Stomach smooth muscle (tissue), 2 donors: ENCODE results near the gene HUS1.

ENCODE experiments used
- H3K27ac ChIP-seq: one replicate; pipeline ENCODE4 v1.7.0; 2013; ENCODE audit warnings: mild to moderate bottlenecking, low read length, inconsistent platforms
- H3K27me3 ChIP-seq, 2 donors: one replicate each; pipeline ENCODE4 v1.7.0; 2013; ENCODE audit warnings: low read length in 2 of 2; ENCODE audit not compliant: insufficient read depth in 2 of 2, control insufficient read depth in 1 of 2
- H3K36me3 ChIP-seq, 2 donors: one replicate each; pipeline ENCODE4 v1.7.0; 2013; ENCODE audit warnings: low read length in 2 of 2; ENCODE audit not compliant: control insufficient read depth in 2 of 2, insufficient read depth in 2 of 2
- H3K4me1 ChIP-seq: one replicate; pipeline ENCODE4 v1.7.0; 2013; ENCODE audit warnings: low read length; ENCODE audit not compliant: control insufficient read depth, insufficient read depth
- H3K4me3 ChIP-seq, 2 donors: one replicate each; pipeline ENCODE4 v1.7.0; 2013; ENCODE audit warnings: low read length in 2 of 2
- H3K9ac ChIP-seq, 2 donors: one replicate each; pipeline ENCODE4 v1.7.0; 2013; ENCODE audit warnings: low read length in 2 of 2, mild to moderate bottlenecking in 1 of 2
- H3K9me3 ChIP-seq, 2 donors: one replicate each; pipeline ENCODE4 v1.7.0; 2013; ENCODE audit warnings: low read length in 2 of 2; ENCODE audit not compliant: control insufficient read depth in 2 of 2
- donor health status: healthy.
- donor health status: Pancreatic carcinoma.

Gene HUS1

DNA sequence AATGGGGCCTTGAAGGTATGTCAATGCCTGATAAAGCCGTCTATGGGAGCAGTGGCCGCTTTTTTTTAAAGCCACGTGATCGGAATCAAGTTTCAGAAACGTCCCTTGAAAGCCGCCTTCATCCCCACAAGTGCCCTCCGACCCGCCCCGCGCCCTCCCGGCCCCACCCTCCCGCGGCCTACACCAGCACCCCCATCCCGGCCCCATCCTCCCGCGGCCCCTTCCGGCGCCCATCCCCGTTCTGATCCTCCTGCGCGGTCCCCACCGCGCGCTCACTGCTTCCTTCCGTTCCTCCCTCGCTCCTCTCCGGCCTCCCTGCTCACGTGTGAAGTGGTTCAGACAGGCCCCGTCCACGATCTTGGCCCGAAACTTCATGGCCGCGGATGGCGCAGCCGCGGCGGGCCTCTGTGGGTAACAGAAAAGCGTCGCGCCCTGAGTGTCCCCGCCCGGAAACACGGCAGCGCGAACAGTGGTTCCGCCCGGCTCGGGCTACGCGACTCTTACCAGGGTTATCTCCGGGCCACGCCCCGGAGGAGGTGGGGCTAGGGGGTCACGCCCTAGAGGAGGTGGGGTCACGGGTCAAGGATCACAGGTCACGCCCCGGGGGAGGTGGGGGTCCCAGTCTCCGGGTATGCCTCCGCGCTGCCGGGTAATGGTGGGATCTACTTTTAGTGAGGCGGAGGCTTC lies at the start of gene HUS1:
Gene HUS1 (minus strand): TSS at position 471 of the 687 bp plus-strand sequence. CDS start 96 bp downstream, at position 375.
- no peaks in the 10 kb centered on the region for H3K27me3 ChIP-seq
- peak within 1 kb of the TSS; percentile 59 to 86 for H3K9ac ChIP-seq
- H3K27ac ChIP-seq: peak within 1 kb of the TSS; percentile 70
- peaks cover 10% of the 10 kb centered on the region for H3K4me1 ChIP-seq
- no peaks in the 10 kb centered on the region for H3K9me3 ChIP-seq
- H3K36me3 ChIP-seq: peaks cover 25 to 28% of the 10 kb centered on the region in 2 donors
- peak within 1 kb of the TSS; percentile 68 to 79 for H3K4me3 ChIP-seq

DNA sequence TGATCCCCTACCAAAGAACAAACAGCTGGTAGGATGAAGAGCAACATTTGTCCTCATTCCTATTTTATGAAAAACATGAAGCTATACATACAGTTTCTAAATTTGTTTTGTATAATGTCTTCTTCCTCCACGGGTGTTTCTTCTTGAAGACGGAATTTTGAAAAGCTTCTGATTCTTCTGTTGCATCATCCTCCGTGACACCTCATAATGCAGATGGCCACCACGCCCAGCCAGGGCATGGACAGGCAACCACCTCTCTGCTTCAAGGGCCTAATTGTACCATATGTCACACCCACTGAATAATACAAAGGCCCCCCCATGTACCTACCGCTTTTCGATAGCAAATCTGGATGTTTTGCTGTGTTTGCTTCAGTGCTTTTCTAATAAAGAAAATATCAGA lies 49.5 kb upstream of the HUS1 start, which contains the start of gene SUN3:
Gene SUN3 (minus strand): TSS at position 170 of the 400 bp plus-strand sequence. CDS start 169 bp downstream, at position 1.
- Histone ChIP-seq H3K4me3 (no peak within 1 kb of the TSS), H3K9me3 (no peaks in the 10 kb centered on the region), H3K36me3 (no peaks in the 10 kb centered on the region), H3K27me3 (peaks cover 0 to 2% of the 10 kb centered on the region in 2 donors), H3K27ac (no peak within 1 kb of the TSS), H3K9ac (no peak within 1 kb of the TSS), H3K4me1 (no peaks in the 10 kb centered on the region)

DNA sequence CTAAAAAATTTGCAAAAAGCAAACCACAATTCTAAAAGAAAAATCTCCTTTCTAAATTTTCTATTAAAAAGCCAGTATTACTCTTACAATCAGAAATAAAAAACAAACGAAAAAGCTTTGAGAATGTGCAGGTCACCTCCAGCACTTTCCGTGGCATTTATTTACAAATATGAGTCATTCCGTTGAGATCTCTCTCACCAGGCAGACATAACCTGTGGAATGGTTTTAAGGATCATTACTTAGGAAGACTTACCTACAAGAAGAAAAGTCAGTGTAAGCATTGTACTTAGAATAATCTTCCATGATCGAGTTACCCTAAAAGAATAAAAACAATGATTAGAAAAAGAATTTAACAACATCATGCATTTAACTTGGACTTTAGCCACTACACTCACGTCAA lies 46.2 kb upstream of the HUS1 start:
- H3K4me3 ChIP-seq: no peak overlapping the region
- no peaks in the 10 kb centered on the region for H3K9me3 ChIP-seq
- no peak overlapping the region for H3K27ac ChIP-seq
- no peaks in the 10 kb centered on the region for H3K4me1 ChIP-seq
- H3K36me3 ChIP-seq: no peaks in the 10 kb centered on the region
- no peak overlapping the region for H3K9ac ChIP-seq
- no peaks in the 10 kb centered on the region for H3K27me3 ChIP-seq

DNA sequence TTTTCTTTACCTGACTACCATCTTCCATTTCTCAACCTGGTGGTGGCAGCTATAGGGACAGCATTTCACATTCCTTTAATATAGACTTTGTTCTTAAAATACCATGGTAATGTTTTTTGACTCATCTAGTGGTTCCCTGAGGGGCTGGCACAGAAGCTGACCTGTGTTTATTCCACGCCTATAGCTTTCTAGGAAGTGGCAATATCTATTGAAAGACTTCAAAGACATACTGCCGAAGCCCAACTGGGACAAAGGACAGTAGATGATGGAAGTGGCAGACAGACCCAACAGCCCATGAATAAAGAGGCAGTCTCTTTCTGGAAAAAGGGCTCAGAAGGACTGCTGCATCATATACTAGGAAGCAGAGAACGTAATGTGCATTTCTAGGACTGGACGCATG lies 38.3 kb upstream of the HUS1 start:
- Histone ChIP-seq H3K36me3 (no peaks in the 10 kb centered on the region), H3K27me3 (no peaks in the 10 kb centered on the region), H3K9ac (no peak overlapping the region), H3K4me3 (no peak overlapping the region), H3K27ac (no peak overlapping the region), H3K4me1 (no peaks in the 10 kb centered on the region), H3K9me3 (no peaks in the 10 kb centered on the region)

DNA sequence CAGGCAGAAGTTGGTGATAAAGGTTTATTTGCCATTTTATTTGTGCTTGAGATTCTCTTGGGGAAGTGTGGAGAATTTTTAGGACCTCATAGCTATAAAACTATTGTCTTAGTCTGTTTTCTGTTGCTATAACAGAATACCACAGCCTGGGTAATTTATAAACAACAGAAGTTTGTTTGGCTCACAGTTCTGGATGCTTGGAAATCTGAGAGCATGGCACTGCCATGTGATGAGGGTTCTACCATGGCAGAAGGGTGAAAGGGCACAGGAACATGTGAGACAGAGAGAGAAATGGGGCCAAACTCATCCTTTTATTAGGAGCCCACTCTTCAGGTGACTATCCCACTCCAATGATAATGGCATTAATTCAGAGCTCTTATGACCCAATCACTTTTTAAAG lies 37.2 kb upstream of the HUS1 start:
- Histone ChIP-seq H3K4me3 (no peak overlapping the region), H3K27me3 (no peaks in the 10 kb centered on the region), H3K36me3 (no peaks in the 10 kb centered on the region), H3K27ac (no peak overlapping the region), H3K9me3 (no peaks in the 10 kb centered on the region), H3K4me1 (no peaks in the 10 kb centered on the region), H3K9ac (no peak overlapping the region)

DNA sequence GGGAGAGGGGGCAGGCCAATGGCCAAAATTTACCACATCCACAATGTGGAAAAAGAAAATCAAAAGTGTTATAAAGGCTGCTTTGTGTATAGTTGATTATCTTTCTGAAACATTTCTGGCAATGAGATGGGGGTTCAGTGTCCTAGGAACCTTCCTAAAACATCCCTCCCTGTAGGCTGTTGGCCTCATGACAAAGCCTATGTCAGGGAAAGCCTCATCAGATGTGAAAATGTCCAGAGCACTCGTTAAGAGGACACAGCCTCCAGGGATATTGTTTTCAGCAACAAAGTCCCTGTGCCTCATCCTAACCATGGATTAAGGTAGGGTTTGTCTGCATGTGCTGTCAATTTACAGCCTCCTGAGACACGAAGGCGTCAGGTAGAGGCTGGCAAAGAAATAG lies 32.5 kb upstream of the HUS1 start:
- Histone ChIP-seq H3K27me3 (peaks cover 0 to 4% of the 10 kb centered on the region in 2 donors), H3K9ac (no peak overlapping the region), H3K27ac (no peak overlapping the region)

DNA sequence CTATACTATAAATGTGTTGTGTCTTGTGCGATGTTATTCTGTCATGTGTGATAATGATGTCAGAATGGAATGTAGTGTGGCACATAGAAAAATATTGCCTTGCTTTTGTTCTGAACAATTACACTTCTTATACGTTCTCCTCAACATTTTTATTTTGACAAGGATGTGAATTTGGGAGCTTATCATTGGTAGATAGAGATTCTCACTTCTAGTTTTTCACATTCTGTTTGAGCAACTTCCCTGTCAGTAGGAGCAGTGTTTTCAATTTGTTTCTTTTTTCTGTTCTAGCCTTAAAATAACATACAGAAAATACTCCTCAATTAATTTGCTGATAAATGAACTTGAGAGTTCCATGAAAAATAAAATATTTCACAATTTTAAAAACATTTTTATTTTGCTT lies 31.9 kb upstream of the HUS1 start:
- Histone ChIP-seq H3K9ac (no peak overlapping the region), H3K27me3 (peaks cover 0 to 4% of the 10 kb centered on the region in 2 donors), H3K4me3 (no peak overlapping the region), H3K27ac (no peak overlapping the region), H3K4me1 (no peaks in the 10 kb centered on the region), H3K36me3 (no peaks in the 10 kb centered on the region), H3K9me3 (no peaks in the 10 kb centered on the region)

More for the DNA sequence above, 32.5 kb upstream of the HUS1 start:
- no peaks in the 10 kb centered on the region for H3K4me1 ChIP-seq
- no peaks in the 10 kb centered on the region for H3K36me3 ChIP-seq
- peak overlapping the region in 1 of 2 donors; percentile 23 for H3K4me3 ChIP-seq
- H3K9me3 ChIP-seq: no peaks in the 10 kb centered on the region

DNA sequence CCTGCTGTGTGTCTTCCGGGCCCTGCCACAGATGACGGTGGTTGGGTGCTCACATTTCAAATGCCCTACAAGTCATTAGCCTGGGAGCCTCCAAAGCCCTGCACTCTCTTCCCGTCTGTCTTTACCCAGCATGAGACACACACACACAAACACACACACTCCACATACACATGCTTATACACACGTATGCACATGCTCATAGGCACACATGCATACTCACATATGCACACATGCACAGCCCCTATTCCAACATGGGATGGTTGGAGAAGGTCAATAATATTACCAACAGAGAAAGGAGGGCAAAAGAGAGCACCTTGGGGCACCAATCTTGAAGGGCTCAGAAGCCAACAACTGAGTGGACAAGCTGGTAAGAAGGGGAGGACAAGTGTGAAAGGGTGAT lies 30.5 kb upstream of the HUS1 start:
- H3K4me3 ChIP-seq: no peak overlapping the region
- no peak overlapping the region for H3K27ac ChIP-seq
- no peak overlapping the region for H3K9ac ChIP-seq
- no peaks in the 10 kb centered on the region for H3K36me3 ChIP-seq
- no peaks in the 10 kb centered on the region for H3K4me1 ChIP-seq
- peaks cover 0 to 4% of the 10 kb centered on the region in 2 donors for H3K27me3 ChIP-seq
- H3K9me3 ChIP-seq: no peaks in the 10 kb centered on the region

DNA sequence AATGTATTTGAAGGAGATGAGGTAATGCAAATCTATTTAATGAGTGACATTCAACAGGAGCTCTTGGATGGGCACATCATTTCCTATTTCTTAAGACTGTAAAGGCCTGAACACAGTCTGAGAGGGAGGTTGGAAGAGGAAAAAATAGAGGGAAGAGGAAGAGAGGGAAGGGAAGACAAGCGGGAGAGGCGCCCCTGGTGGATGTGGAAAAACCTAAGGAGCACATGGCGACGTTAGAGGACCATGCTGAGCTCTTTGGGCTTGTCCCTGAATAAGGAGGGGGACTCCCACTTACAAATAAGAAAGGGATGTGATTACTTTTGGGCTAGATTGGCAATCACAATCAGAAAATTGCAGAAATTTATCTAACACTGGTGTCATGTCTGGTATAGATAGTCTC lies 29.8 kb upstream of the HUS1 start:
- H3K36me3 ChIP-seq: no peaks in the 10 kb centered on the region
- no peaks in the 10 kb centered on the region for H3K4me1 ChIP-seq
- H3K9ac ChIP-seq: no peak overlapping the region
- no peak overlapping the region for H3K27ac ChIP-seq
- H3K4me3 ChIP-seq: no peak overlapping the region
- H3K9me3 ChIP-seq: no peaks in the 10 kb centered on the region
- H3K27me3 ChIP-seq: peaks cover 0 to 4% of the 10 kb centered on the region in 2 donors

DNA sequence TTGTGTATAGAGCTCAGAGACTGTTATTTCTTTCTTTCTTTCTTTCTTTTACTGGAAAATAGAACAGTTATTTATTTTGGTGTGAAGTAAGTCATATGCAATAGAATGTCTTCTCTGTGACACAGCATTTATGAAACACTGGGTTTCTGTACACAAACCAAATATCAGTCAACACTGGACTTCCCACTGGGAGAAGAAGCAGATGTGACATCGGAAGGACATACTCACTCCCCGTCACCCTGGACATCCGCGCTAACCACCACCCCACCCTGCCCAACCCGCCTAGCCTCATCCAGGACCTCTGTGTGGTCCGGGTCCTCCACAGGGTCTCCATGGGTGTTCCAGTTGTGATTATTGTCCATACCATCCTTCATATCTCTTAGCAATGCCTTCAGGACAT lies 27.5 kb upstream of the HUS1 start:
- Histone ChIP-seq H3K9me3 (no peaks in the 10 kb centered on the region), H3K4me1 (no peaks in the 10 kb centered on the region), H3K27me3 (peaks cover 0 to 4% of the 10 kb centered on the region in 2 donors), H3K27ac (no peak overlapping the region), H3K4me3 (no peak overlapping the region), H3K9ac (no peak overlapping the region), H3K36me3 (no peaks in the 10 kb centered on the region)

DNA sequence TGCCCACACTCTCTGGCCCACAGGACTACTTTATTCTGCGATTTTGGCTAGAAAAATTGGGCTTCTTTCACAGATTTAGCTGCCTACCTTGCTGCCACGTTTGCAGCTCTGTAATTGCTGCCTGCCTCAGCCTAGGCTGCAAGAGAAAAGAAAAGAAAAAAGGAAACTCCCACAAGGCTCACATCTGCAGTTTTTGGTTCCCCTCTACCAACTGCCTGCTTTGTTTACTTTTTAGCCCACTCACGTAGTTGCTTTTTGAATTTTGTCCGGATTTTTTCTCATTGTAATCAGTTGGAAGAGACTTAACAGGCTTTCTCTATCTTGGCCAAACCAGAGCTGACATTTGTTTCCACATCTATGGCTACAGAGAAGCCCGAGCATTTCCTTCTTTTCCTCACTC lies 25.2 kb upstream of the HUS1 start:
- H3K9ac ChIP-seq: no peak overlapping the region
- no peak overlapping the region for H3K4me3 ChIP-seq
- H3K27ac ChIP-seq: no peak overlapping the region
- no peaks in the 10 kb centered on the region for H3K4me1 ChIP-seq
- H3K36me3 ChIP-seq: no peaks in the 10 kb centered on the region
- no peaks in the 10 kb centered on the region for H3K9me3 ChIP-seq
- H3K27me3 ChIP-seq: peaks cover 0 to 4% of the 10 kb centered on the region in 2 donors
